SK-N-SH treated with all-trans-retinoic acid at 6 μM for 48 hours (cell line): ENCODE measurements around the gene GCSAML.

Source experiments
- ARNTL ChIP-seq: fragments of 450-650 bp; formaldehyde crosslinking; IDR thresholded peaks from 2 replicates; pipeline ENCODE4 v1.5.0; 2020; ENCODE audit warnings: low read depth, mild to moderate bottlenecking, moderate library complexity, borderline replicate concordance
- BACH2 ChIP-seq: fragments of 250-450 bp; sonication (Bioruptor Pico); IDR thresholded peaks from 2 replicates; pipeline ENCODE4 v1.9.0; 2021; ENCODE audit warnings: mild to moderate bottlenecking, borderline replicate concordance
- CSDC2 ChIP-seq: fragments of 250-450 bp; sonication (Bioruptor Pico); IDR thresholded peaks from 2 replicates; pipeline ENCODE4 v1.5.0; 2020; ENCODE audit warnings: mild to moderate bottlenecking, moderate library complexity
- ESRRG ChIP-seq: fragments of 250-450 bp; sonication (Bioruptor Pico); IDR thresholded peaks from 2 replicates; pipeline ENCODE4 v1.6.1; 2021; ENCODE audit warnings: mild to moderate bottlenecking
- GLIS3 ChIP-seq: fragments of 250-450 bp; sonication (Bioruptor Pico); IDR thresholded peaks from 2 replicates; pipeline ENCODE4 v1.5.0; 2020; ENCODE audit warnings: mild to moderate bottlenecking, moderate library complexity
- ISL1 ChIP-seq: fragments of 250-450 bp; sonication (Bioruptor Pico); IDR thresholded peaks from 2 replicates; pipeline ENCODE4 v2.1.2; 2022; ENCODE audit warnings: mild to moderate bottlenecking, moderate library complexity
- SNAI2 ChIP-seq: fragments of 250-450 bp; sonication (Bioruptor Pico); IDR thresholded peaks from 2 replicates; pipeline ENCODE4 v1.5.0; 2020; ENCODE audit warnings: mild to moderate bottlenecking, moderate library complexity
- ZC3H10 ChIP-seq: fragments of 250-450 bp; sonication (Bioruptor Pico); IDR thresholded peaks from 2 replicates; pipeline ENCODE4 v1.5.1; 2021; ENCODE audit warnings: mild to moderate bottlenecking, moderate library complexity
- ZFP3 ChIP-seq: fragments of 250-450 bp; sonication (Bioruptor Pico); IDR thresholded peaks from 2 replicates; pipeline ENCODE4 v1.5.0; 2020; ENCODE audit warnings: mild to moderate bottlenecking, moderate library complexity
- ZFP30 ChIP-seq: fragments of 450-650 bp; formaldehyde crosslinking; IDR thresholded peaks from 2 replicates; pipeline ENCODE4 v1.5.0; 2022; ENCODE audit warnings: mild to moderate bottlenecking, moderate library complexity
- ZNF565 ChIP-seq: fragments of 450-650 bp; formaldehyde crosslinking; conservative IDR thresholded peaks from 2 replicates; pipeline ENCODE4 v1.5.0; 2020; ENCODE audit warnings: low read depth, mild to moderate bottlenecking, moderate library complexity
- TF ChIP-seq, protein P1 (sequence below): fragments of 250-450 bp; sonication (Bioruptor Pico); IDR thresholded peaks from 2 replicates; pipeline ENCODE4 v1.5.1; 2021; ENCODE audit warnings: mild to moderate bottlenecking, moderate library complexity
- TF ChIP-seq, protein P2 (sequence below): fragments of 250-450 bp; sonication (Bioruptor Pico); IDR thresholded peaks from 2 replicates; pipeline ENCODE4 v1.8.0; 2020; ENCODE audit warnings: mild to moderate bottlenecking, moderate library complexity, borderline replicate concordance
- TF ChIP-seq, protein P3 (sequence below): fragments of 250-450 bp; sonication (Bioruptor Pico); IDR thresholded peaks from 2 replicates; pipeline ENCODE4 v1.5.1; 2020; ENCODE audit warnings: low read depth, mild to moderate bottlenecking, moderate library complexity

GRCh38 chr1:247548769-247549182, at the start of gene GCSAML:
- TF ChIP-seq, protein P1, sequence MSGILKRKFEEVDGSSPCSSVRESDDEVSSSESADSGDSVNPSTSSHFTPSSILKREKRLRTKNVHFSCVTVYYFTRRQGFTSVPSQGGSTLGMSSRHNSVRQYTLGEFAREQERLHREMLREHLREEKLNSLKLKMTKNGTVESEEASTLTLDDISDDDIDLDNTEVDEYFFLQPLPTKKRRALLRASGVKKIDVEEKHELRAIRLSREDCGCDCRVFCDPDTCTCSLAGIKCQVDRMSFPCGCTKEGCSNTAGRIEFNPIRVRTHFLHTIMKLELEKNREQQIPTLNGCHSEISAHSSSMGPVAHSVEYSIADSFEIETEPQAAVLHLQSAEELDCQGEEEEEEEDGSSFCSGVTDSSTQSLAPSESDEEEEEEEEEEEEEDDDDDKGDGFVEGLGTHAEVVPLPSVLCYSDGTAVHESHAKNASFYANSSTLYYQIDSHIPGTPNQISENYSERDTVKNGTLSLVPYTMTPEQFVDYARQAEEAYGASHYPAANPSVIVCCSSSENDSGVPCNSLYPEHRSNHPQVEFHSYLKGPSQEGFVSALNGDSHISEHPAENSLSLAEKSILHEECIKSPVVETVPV (CRISPR knock-in tag): no peak
- no peak for TF ChIP-seq ARNTL (CRISPR knock-in tag)
- no peak for TF ChIP-seq ESRRG (CRISPR knock-in tag)
- no peak for TF ChIP-seq ZNF565 (CRISPR knock-in tag)
- TF ChIP-seq CSDC2: no peak
- TF ChIP-seq, protein P2, sequence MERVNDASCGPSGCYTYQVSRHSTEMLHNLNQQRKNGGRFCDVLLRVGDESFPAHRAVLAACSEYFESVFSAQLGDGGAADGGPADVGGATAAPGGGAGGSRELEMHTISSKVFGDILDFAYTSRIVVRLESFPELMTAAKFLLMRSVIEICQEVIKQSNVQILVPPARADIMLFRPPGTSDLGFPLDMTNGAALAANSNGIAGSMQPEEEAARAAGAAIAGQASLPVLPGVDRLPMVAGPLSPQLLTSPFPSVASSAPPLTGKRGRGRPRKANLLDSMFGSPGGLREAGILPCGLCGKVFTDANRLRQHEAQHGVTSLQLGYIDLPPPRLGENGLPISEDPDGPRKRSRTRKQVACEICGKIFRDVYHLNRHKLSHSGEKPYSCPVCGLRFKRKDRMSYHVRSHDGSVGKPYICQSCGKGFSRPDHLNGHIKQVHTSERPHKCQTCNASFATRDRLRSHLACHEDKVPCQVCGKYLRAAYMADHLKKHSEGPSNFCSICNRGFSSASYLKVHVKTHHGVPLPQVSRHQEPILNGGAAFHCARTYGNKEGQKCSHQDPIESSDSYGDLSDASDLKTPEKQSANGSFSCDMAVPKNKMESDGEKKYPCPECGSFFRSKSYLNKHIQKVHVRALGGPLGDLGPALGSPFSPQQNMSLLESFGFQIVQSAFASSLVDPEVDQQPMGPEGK (CRISPR knock-in tag): no peak
- TF ChIP-seq ISL1 (CRISPR knock-in tag): no peak
- no peak for TF ChIP-seq SNAI2
- no peak for TF ChIP-seq BACH2 (CRISPR knock-in tag)
- TF ChIP-seq ZFP30: no peak
- TF ChIP-seq ZFP3 (CRISPR knock-in tag): no peak
- TF ChIP-seq, protein P3, sequence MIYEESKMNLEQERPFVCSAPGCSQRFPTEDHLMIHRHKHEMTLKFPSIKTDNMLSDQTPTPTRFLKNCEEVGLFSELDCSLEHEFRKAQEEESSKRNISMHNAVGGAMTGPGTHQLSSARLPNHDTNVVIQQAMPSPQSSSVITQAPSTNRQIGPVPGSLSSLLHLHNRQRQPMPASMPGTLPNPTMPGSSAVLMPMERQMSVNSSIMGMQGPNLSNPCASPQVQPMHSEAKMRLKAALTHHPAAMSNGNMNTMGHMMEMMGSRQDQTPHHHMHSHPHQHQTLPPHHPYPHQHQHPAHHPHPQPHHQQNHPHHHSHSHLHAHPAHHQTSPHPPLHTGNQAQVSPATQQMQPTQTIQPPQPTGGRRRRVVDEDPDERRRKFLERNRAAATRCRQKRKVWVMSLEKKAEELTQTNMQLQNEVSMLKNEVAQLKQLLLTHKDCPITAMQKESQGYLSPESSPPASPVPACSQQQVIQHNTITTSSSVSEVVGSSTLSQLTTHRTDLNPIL (CRISPR knock-in tag): no peak
- no peak for TF ChIP-seq GLIS3
- TF ChIP-seq ZC3H10 (CRISPR knock-in tag): no peak
